ENCODE results near the gene BAHCC1. TPM values are rescaled to one million over a fixed set of nuclear protein-coding genes. Genes with fewer than 3 reads are reported as not detected.

BAHCC1 gene
- total and polyA plus RNA-seq, 10 of the 15 experiments (the other 5 are each of a cell fraction or from before 2014, with no cell fraction given) = 0.03 to 0.14 (median 0.11) TPM; not detected in 6

DNA sequence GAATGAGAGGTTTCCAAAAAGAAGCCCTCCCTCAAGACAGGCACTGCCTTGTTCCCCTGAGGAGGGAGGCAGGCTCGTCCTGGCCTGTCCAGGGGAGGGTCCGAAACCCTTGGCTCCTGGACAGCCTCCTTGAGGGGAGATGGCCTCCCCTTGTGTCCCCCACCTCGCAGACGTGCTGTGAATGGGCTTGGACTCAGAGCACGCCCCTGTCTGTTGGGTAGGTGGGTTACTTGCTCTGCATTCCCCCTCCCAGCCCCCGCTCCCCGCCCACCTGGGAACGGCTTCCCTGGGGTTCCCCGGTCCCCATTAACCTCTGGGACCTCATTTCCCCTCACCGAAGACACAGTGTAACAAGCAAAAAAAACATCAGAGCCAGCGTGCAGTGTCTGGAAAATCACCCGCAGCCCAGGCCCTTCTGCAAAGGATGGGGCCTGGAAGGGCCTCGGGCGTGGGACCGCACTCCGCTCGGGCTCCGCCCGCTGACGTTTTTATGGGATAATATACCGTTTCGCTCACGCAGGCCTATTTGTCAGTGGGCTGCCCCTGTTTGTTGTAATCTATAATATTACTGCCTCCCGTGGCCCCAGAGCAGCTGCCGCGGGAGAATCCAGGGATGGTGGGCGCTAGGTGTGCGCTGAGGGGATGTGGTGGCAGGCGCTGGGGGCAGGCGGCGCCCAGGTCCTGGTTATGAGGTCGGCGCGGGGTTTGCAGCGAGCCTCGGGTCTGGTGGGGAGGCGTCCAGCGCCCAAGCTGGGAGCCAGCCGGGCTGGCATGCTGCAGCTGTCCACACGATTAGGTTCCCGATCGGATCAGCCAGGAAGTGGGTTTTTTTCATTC, 11.1 kb downstream of the BAHCC1 start:
- ChIA-PET CTCF (no interaction called here), SMC1A (ENCODE audit: uncharacterized antibody, unreplicated experiment) (no interaction called here), RAD21 (ENCODE audit: unreplicated experiment) (no interaction called here), POLR2A (no interaction called here)
- in situ Hi-C loops (cut with MboI) (no loop called here), intact Hi-C loops (cut with micrococcal nuclease; ENCODE audit: unreplicated experiment) (no loop called here)
- H3K4me2 ChIP-seq (ENCODE audit: control insufficient read depth, insufficient read depth) = no peak overlapping the region
- no peaks in the 10 kb centered on the region for H3K9me3 ChIP-seq (replicated peaks; ENCODE audit: control insufficient read depth, insufficient read depth, low read length)
- 52% methylated on average over 37 of the region's 42 CpGs for WGBS (ENCODE audit: insufficient coverage, insufficient replicate concordance, low lambda C conversion rate, missing lambda C conversion rate)
- peaks cover 6 to 8% of the 10 kb centered on the region in 2 experiments; a peak in 3 of 4 replicates for H3K27me3 ChIP-seq (replicated peaks in 1 of 2; ENCODE audit: control insufficient read depth in 2 of 2, insufficient read depth in 2 of 2, low read length in 1 of 2)
- H3K4me3 ChIP-seq = no peak overlapping the region
- H3K27ac ChIP-seq (ENCODE audit: control insufficient read depth, insufficient read depth) = no peak overlapping the region
- DNase-seq (ENCODE audit: low read depth, low spot score) = no peak
- no TSS peak for BruUV-seq (replicated peaks)
- FAIRE-seq = no peak
- no peaks in the 10 kb centered on the region for H4K20me1 ChIP-seq (ENCODE audit: control insufficient read depth, insufficient read depth)
- H3K79me2 ChIP-seq (ENCODE audit: control insufficient read depth, insufficient read depth, low read length) = no peaks in the 10 kb centered on the region
- no peak overlapping the region for H3K9ac ChIP-seq (ENCODE audit: control insufficient read depth, insufficient read depth, low read length)
- no peaks in the 10 kb centered on the region; the same call in 1 of the 2 replicates for H3K4me1 ChIP-seq (ENCODE audit: control insufficient read depth, insufficient read depth, low read length)
- TF ChIP-seq WRNIP1 (IDR thresholded peaks at IDR 0.05; ENCODE audit: borderline replicate concordance, low read depth, low read length) (no peak), NFYB (IDR thresholded peaks at IDR 0.05; ENCODE audit: insufficient read depth, low read depth, low read length) (no peak), KDM1A (IDR thresholded peaks at IDR 0.05; ENCODE audit: borderline replicate concordance) (no peak), POU2F2 (IDR thresholded peaks at IDR 0.05; ENCODE audit: borderline replicate concordance, low read depth, low read length) (no peak), TBL1XR1 (IDR thresholded peaks at IDR 0.05; ENCODE audit: low read depth, low read length) (no peak), REST (IDR thresholded peaks at IDR 0.05; ENCODE audit: low read depth, low read length) (no peak), CREM (IDR thresholded peaks at IDR 0.05; ENCODE audit: low read depth) (no peak)
- no peaks in the 10 kb centered on the region for H3K36me3 ChIP-seq (ENCODE audit: control insufficient read depth in 2 of 2, insufficient read depth in 2 of 2, low read length in 1 of 2)
- no peak overlapping the region for H2AFZ ChIP-seq (ENCODE audit: control insufficient read depth, low read depth, low read length)
- no peak for ATAC-seq
